Mesenteric fat pad (tissue), 1 donor: ENCODE results near the gene GOLGA6L26. TPM values are rescaled to one million over a fixed set of nuclear protein-coding genes. Genes with fewer than 3 reads are reported as not detected.
"Not testable (repeated sequence)": the region's sequence is repeated elsewhere in the genome, so short reads cannot be mapped to it uniquely, and the experiment has no call there.

ENCODE experiments used
- DNase-seq: peaks from one replicate; pipeline ENCODE4 v3.0.0-alpha.2; 2020; ENCODE audit warnings: low spot score
- long read RNA-seq: library from polyadenylated mRNA; unstranded; transcript quantifications from one replicate; pipeline ENCODE4 v2.0.0, GENCODE V29; 2020
- total RNA-seq: library from RNA; stranded (reverse); fragmentation: NEBNext Ultra II Directional; extraction: Animal tissue kit (Norgen Biotek cat#: 25700); gene quantifications from one replicate; pipeline ENCODE4 v1.2.1, GENCODE V29; 2021
- donor health status: DM: yes; HTN: yes; CAD: no.

The GOLGA6L26 gene, protein sequence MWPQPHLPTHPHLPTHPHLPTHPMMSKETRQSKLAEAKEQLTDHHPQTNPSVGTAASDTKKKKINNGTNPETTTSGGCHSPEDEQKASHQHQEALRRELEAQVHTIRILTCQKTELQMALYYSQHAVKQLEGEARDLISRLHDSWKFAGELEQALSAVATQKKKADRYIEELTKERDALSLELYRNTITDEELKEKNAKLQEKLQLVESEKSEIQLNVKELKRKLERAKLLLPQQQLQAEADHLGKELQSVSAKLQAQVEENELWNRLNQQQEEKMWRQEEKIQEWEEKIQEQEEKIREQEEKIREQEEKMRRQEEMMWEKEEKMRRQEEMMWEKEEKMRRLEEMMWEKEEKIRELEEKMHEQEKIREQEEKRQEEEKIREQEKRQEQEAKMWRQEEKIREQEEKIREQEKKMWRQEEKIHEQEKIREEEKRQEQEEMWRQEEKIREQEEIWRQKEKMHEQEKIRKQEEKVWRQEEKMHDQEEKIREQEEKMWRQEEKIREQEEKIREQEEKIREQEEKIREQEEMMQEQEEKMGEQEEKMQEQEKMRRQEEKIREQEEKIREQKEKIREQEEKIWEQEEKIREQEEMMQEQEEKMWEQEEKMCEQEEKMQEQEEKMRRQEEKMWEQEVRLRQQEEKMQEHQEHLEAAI
- not detected for total RNA-seq
- long read RNA-seq, result 0 reads

DNA sequence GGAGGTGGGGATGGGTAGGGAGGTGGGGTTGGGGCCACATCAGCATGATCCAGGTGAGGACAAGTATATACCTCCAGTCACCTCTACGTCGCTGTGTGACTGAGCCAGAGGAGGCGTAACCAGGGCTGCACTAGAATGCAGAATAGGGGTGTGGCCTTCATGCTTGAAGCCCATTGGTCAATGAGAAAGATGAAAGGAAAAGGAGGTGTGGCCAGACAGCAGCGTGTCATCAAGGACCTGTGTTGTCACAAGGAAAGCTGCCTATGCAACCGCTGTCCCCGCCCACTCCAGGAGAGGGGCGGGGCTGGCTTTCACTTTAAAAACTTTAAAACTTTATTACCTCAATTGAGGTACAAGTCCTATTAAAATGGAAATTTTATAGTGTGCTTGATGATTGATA lies at the start of gene GOLGA6L26:
Gene GOLGA6L26 (minus strand): TSS at position 101 of the 400 bp plus-strand sequence. CDS start 61 bp downstream, at position 40.
- not testable (repeated sequence) for DNase-seq

DNA sequence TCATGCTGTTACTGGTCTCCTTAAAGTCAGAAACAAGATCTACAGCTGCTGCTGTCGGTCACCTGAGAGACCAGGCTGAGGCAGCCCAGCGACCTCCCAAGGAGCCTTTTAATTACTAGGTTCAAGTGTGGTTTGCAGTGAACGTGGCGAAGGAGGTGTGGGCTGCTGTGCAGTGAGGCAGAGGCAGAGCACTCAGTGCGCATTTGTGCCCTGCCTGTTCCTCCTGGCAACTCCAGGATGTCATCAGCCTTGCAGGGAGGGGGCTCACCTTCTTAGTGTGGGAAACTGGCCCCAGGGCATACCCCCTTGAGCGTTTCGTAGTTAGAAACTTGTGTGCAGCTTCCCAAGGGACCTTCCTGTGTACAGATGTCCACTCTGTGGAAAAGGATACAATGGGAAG lies 47.2 kb upstream of the GOLGA6L26 start:
- not testable (repeated sequence) for DNase-seq

DNA sequence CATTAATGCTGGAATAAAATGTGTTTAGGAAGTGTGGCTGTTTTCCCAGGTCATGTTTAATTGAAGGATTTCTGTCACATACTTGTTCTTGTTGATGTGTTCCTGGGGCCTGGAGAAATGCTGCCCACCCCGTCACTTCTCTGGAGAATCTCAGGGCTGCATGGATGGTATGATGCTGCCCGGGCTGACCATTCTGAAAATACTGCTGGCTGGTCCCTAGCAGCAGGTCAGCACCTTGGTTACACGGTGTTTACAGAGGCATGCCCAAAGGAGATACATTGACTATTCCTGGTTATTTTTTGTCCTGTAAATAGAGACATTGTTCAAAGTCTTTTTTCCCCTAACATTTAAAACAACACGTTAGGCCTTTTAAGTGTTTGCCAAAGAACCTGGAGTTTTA lies 46.7 kb upstream of the GOLGA6L26 start:
- DNase-seq, result not testable (repeated sequence)

DNA sequence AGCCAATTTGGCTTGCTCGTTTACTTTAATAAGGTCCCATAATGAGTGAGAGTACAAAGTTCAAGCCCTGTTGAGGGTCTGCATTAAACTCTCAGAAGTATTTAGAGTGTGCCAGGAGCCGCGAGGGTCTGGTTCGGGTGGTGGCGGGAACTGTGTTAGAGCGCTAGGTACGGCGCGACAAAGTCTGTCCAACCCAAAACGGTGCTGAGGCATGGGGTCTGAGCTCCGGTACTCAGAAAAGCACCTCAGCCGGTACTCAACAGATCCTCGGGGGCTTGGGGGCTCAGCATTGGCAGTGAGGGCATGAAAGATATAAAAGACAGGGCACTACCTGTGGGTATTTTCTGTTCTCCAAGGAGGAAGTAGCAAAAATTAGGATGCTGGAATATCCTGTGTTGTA lies 45.0 kb upstream of the GOLGA6L26 start:
- DNase-seq, result not testable (repeated sequence)

DNA sequence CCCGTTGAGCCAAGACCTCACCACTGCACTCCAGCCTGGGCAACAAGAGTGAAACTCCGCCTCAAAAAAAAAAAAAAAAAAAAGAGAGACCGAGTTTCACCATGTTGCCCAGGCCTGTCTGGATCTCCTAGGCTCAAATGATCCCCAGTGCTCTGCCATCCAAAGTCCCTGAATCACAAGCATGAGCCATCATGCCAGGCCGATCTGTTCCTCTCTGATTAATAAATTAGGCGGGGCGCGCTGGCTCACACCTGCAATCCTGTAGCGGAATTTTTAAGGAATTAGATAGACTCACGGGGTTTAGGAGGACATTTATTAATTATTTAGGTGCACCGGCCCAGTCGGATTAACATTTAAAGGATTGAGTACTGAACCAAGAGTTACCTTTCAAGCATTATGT lies 40.2 kb upstream of the GOLGA6L26 start:
- DNase-seq, result not testable (repeated sequence)

DNA sequence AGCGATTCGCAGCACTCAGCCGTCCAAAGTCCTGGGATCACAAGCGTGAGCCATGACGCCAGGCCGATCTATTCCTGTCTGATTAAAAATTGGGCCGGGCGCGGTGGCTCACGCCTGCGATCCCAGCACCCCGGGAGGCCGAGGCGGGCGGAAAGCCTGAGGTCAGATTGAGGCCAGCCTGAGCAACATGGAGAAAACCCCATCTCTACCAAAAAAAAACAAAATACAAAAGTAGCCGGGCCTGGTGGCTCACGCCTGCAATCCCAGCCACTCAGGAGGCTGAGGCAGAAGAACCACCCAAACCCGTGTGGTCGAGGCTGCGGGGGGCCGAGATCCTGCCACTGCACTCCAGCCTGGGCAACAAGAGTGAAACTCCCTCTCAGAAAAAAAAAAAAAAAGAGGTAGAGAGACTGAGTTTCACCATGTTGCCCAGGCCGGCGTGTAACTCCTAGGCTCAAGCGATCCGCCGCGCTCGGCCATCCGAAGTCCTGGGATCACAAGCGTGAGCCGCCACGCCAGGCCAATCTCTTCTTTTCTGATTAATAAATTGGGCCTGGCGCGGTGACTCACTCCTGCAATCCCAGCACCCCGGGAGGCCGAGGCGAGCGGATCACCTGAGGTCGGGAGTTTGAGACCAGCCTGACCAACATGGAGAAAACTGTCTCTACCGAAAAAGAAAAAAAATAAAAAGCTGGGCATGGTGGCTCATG lies 39.0 kb upstream of the GOLGA6L26 start:
- not testable (repeated sequence) for DNase-seq

DNA sequence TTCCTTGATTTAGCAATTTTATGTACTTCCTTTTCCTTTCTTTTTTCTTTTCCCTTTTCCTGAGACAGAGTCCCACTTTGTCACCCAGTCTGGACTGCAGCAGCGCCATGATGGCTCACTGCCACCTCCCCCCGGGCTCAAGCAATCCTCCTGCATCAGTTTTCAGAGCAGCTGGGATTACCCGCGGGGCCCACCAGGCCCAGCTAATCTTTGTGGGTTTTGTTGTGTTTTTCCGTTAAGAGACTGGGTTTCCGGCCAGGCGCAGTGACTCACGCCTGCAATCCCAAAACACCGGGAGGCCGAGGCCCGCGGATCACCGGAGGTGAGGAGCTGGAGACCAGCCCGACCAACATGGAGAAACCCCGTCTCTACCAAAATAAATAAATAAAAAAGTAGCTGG lies 38.3 kb upstream of the GOLGA6L26 start:
- no peak for DNase-seq

DNA sequence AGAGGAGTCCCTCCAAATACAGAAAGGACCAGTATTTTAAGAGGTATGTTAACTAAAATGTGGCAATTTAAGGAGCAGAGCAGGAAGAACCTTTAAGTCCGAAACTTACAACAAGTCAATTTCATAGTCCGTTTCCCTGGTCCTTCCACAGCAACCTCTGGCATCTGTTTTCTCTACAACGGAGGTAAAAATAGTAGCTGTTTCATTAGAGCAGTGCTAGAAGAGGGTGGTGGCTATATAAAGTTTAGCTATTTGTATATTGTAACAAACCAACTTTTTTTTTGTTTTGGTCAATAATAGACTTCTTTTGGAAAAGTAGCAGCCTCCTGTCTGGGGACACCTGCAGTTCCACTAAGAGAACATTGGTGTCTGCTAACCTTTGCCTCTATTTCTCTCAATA lies 37.9 kb upstream of the GOLGA6L26 start:
- DNase-seq, result not testable (repeated sequence)

DNA sequence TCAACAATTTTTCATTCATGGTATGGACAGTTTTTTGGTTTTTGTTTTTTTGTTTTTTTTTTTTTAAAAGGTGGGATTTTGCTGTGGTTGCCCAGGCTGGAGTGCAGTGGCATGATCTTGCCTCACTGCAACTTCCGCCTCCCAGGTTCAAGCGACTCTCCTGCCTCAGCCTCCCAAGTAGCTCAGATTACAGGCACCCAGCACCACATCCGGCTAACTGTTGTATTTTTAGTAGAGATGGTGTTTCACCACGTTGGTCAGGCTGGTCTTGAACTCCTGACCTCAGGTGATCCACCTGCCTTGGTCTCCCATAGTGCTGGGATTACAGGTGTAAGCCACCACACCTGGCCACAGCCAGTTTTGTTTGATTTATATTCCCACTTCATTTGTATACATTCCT lies 37.1 kb upstream of the GOLGA6L26 start:
- DNase-seq, result not testable (repeated sequence)

DNA sequence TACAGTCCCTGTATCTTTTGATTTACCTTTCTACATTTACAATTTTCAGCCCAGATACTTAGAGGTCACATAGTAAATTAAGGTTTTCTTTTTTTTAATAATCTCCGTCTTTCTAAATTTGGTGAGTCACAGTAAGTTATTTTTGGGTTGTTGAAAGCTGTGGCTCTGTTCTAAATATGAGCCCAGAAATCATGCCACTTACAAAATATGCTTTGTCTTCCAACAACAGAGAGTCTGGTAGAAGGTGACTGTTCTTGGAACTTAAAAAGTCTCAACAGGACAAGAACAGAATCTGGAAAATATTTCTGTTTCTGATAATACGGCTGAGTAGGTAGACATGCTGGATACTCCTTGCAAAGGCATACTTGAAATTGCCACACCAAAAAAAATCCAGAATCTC lies 36.6 kb upstream of the GOLGA6L26 start:
- DNase-seq, result no peak

DNA sequence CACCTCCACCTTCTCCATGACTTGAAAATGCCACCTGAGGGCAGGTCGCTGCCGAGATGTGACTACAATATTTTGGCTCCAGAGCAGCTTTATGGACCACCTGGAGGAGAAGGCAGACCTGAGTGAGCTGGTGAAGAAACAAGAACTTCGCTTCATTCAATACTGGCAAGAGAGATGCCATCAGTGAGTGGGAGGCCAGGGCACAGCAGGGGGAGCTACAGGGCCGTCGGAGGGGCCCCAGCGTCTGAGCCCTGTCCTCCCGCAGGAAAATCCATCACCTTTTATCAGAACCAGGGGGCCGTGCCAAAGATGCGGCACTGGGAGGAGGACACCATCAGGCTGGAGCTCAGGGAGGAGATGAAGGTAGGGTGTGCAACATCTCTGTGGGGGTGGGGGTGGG lies 30.3 kb upstream of the GOLGA6L26 start:
- DNase-seq, result not testable (repeated sequence)

DNA sequence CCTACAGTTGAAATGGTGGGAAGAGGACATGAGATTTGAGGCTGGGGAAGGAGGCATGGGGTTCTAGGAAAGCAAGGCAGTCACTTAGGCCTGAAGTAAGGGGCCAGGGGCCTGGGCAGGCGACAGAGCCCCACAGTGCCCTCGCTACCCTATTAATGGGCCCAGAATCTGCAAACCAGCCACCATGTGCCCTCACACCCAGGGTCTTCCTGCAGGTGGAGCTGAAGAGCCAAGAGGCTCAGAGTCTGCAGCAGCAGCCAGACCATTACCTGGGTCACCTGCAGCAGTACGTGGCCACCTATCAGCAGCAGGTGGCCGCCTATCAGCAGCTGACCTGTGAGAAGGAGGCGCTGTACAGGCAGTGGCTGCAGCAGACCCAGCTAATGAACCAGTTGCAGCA lies 28.6 kb upstream of the GOLGA6L26 start:
- DNase-seq, result not testable (repeated sequence)

DNA sequence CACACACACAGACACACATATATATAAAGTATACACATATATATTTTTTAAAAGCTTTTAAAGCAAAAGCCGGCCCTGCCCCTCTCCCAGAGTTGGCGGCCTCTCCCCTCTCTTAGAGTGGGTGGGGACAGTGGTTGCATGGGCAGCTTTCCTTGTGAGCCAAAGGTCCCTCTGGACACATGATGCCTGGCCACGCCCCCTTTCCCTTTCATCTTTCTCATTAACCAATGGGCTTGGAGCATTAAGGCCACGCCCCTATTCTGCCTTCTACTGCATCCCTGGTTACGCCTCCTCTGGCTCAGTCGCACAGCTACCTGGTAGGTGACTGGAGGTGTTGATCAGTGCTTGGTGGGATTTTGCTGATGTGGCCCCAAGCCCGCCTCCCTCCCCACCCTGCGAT lies 20.5 kb upstream of the GOLGA6L26 start, which contains the start of gene GOLGA8S:
Gene GOLGA8S (plus strand): TSS at position 301 of the 400 bp plus-strand sequence. CDS start 62 bp downstream, at position 363.
- DNase-seq, result not testable (repeated sequence)

DNA sequence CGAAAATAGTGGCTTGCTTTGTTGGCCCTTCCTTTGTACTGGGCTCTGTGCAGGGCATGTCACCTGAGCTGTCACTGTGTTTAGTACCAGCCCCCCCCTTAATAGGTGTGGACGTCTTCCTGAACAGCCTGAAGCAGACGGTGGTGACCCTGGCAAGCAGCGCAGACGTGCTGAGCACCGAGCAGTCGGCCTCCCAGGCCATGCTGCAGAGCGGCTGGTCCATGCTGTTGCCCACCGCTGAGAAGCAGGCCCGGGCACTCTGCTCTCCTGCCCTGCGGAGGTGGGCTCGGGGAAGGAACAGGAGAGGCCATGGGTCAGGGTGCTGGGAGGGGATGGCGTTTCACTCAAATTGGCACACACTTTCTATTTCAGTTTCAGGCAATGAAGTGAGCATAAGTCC lies 22.8 kb downstream of the GOLGA6L26 start:
- DNase-seq, result not testable (repeated sequence)

DNA sequence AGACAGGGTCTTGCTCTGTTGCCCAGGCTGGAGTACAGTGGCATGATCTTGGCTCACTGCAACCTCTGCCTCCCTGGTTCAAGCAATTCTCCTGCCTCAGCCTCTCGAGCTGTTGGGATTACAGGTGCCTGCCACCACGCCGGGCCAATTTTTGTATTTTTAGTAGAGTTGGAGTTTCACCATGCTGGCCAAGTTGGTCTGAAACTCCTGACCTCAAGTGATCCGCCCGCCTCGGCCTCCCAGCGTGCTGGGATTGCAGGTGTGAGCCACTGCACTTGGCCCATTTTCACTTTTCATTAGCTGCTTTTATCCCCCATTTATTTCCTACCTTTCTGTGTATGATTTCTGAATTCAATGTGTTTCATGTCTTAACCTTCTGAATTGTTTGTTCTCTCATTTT lies 28.1 kb downstream of the GOLGA6L26 start:
- not testable (repeated sequence) for DNase-seq

DNA sequence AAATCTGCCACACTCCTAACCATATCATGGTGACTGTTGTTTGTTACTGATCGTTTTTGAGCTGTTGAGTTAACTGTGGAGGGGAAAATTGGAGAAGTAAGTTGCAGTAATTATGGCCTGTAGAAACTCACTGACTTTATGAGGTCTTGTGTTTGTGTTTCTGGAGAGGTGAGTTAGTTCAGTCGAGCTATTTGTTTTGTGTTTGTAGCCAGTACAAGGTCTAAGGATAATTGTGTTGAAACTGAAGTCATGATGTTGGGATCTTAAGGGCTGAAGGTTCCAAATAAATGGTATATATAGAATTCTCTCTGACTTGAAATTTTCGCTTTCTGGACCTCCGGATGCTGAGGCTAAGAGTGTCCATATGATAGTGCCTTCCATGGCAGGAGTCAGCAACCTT lies 29.2 kb downstream of the GOLGA6L26 start:
- DNase-seq, result not testable (repeated sequence)

DNA sequence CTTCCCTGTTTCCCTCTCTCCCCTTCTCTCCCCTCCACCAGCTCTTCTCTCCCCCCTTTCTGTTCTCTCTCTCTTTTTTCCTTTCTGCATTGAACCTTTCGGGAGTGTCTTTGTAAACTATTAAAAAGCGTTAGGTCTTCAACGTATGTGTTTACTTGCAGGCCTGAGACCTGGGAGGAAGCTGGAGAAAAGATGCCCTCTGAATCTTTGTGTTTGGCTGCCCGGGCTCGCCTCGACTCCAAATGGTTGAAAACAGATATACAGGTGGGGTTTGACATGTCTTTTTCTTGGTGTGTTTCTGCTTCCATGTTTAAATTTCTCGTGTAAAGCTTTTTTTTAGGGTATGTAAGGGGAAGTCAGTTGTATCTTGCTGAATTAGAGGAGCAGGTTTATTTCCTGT lies 29.7 kb downstream of the GOLGA6L26 start:
- DNase-seq, result not testable (repeated sequence)

DNA sequence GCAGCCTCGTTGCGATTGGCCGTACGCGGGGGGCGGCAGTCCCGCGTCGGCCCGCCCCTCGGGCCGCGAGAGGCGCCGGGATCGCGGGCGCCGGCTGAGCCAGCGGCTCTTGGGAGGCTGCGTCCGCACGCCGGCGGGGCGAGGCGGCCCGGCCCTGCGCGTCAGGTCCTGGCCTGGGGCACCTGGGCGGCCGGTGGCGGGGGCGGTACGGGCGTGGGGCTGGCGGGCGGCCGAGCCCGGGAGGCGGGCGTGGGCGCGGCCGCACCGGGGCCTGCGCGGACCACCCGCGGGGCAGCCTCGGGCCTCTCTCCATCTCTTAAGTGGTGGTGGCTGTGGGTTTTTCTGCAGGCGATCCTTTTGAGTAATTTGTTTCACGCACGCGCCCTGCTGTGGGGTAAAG lies 30.3 kb downstream of the GOLGA6L26 start:
- not testable (repeated sequence) for DNase-seq

DNA sequence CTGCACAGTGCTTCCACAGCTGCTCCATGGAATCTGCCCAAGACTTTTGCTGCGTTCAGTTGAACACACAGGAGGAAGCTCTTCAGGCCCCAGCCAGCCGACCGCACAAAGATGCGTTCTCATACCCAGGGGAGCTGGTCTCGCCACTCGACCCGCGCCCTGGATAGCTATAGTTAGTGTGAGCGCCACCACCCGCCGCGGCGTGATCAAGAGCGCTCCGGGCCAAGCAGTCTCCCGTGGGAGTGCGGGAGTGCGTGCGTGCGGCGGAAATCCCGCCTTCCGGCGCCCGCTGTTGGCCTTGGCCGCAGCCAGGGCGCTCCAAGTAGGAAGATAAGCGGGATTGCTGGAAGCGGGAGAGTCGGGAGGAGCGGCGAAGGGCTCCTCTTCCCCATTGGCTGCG lies 30.8 kb downstream of the GOLGA6L26 start:
- not testable (repeated sequence) for DNase-seq
